IPS DF 4.7 (cell line): ENCODE data around the gene VPS11.
"Not testable (repeated sequence)": the region's sequence is repeated elsewhere in the genome, so short reads cannot be mapped to it uniquely, and the experiment has no call there.

Experiments
- DNase-seq: peaks from one replicate; pipeline ENCODE4 v3.0.0-alpha.2; 2013; ENCODE audit warnings: low spot score; ENCODE audit errors: extremely low read depth

VPS11 gene

GRCh38 chr11:119067371-119068222 is at the start of gene VPS11:
Gene VPS11, plus strand, starts transcription at chr11:119067818. Its CDS starts 6 bp downstream, at chr11:119067824.
- DNase-seq, result peak; percentile 79

- DNase-seq, result peak; percentile 87
Observed at GRCh38 chr11:119018074-119018938, 49.3 kb upstream of the VPS11 start, which contains the start of the genes RPS25 and TRAPPC4. Gene RPS25, minus strand, starts transcription at chr11:119018343. Its CDS starts 59 bp downstream, at chr11:119018284. Gene TRAPPC4, plus strand, starts transcription at chr11:119018766. Its CDS starts 30 bp downstream, at chr11:119018796.

- DNase-seq, result no peak
Observed at GRCh38 chr11:119019996-119020395, 47.6 kb upstream of the VPS11 start.

GRCh38 chr11:119021631-119022030 is 46.0 kb upstream of the VPS11 start:
- DNase-seq, result no peak

- no peak for DNase-seq
Observed at GRCh38 chr11:119023741-119024140, 43.9 kb upstream of the VPS11 start.

- DNase-seq, result no peak
Observed at GRCh38 chr11:119024430-119025098, 43.1 kb upstream of the VPS11 start.

- no peak for DNase-seq
Observed at GRCh38 chr11:119025099-119025473, 42.5 kb upstream of the VPS11 start.

GRCh38 chr11:119025541-119025940 is 42.1 kb upstream of the VPS11 start:
- no peak for DNase-seq

- no peak for DNase-seq
Observed at GRCh38 chr11:119025978-119026766, 41.4 kb upstream of the VPS11 start.

GRCh38 chr11:119026970-119027369 is 40.6 kb upstream of the VPS11 start:
- no peak for DNase-seq

- no peak for DNase-seq
Observed at GRCh38 chr11:119027561-119028345, 39.9 kb upstream of the VPS11 start.

- no peak for DNase-seq
Observed at GRCh38 chr11:119028346-119029068, 39.1 kb upstream of the VPS11 start.

- DNase-seq, result no peak
Observed at GRCh38 chr11:119029069-119029339, 38.6 kb upstream of the VPS11 start.

- no peak for DNase-seq
Observed at GRCh38 chr11:119029340-119030028, 38.1 kb upstream of the VPS11 start.

GRCh38 chr11:119030029-119030328 is 37.6 kb upstream of the VPS11 start:
- DNase-seq, result no peak

GRCh38 chr11:119030329-119031047 is 37.1 kb upstream of the VPS11 start, which contains the start of gene SLC37A4:
Gene SLC37A4, minus strand, starts transcription at chr11:119030877.
- peak; percentile 94 for DNase-seq

- DNase-seq, result no peak
Observed at GRCh38 chr11:119031912-119032280, 35.7 kb upstream of the VPS11 start.

GRCh38 chr11:119033421-119033820 is 34.2 kb upstream of the VPS11 start:
- DNase-seq, result not testable (repeated sequence)
